Astrocyte (in vitro differentiated cells and primary cell): ENCODE measurements around the gene DNMT1. TPM values are rescaled to one million over a fixed set of nuclear protein-coding genes. Genes with fewer than 3 reads are reported as not detected.

Experiments
- DNase-seq: peaks from one replicate; pipeline ENCODE4 v3.0.0-alpha.2; 2010; ENCODE audit warnings: low read depth
- FAIRE-seq: peaks from 2 replicates; lab custom pipeline; 2011; peaks lifted over from hg19 to GRCh38; lab: Jason Lieb, UNC
- H2AFZ ChIP-seq: 2 replicates; pipeline ENCODE4 v1.6.0; 2012; ENCODE audit warnings: low read depth, low read length, inconsistent platforms
- H3K27ac ChIP-seq: 2 replicates; pipeline ENCODE4 v1.5.1; 2011; ENCODE audit warnings: low read depth, low read length, inconsistent platforms
- H3K27me3 ChIP-seq: 2 replicates; pipeline ENCODE4 v1.6.0; 2011; ENCODE audit warnings: low read length, inconsistent platforms; ENCODE audit not compliant: insufficient read depth
- H3K36me3 ChIP-seq: 2 replicates; pipeline ENCODE4 v1.5.1; 2011; ENCODE audit warnings: low read length, inconsistent platforms; ENCODE audit not compliant: insufficient read depth
- H3K4me1 ChIP-seq: 2 replicates; pipeline ENCODE4 v1.5.1; 2011; ENCODE audit warnings: low read length, inconsistent platforms; ENCODE audit not compliant: insufficient read depth
- H3K4me2 ChIP-seq: 2 replicates; pipeline ENCODE4 v1.6.0; 2012; ENCODE audit warnings: low read length, inconsistent platforms
- H3K4me3 ChIP-seq: 2 replicates; pipeline ENCODE4 v1.5.1; 2011; ENCODE audit warnings: low read depth, mild to moderate bottlenecking, low read length, inconsistent platforms; ENCODE audit not compliant: insufficient read depth
- H3K79me2 ChIP-seq: 2 replicates; pipeline ENCODE4 v1.6.0; 2012; ENCODE audit warnings: mild to moderate bottlenecking, low read length, inconsistent platforms; ENCODE audit not compliant: insufficient read depth
- H3K9ac ChIP-seq: 2 replicates; pipeline ENCODE4 v1.6.0; 2012; ENCODE audit warnings: mild to moderate bottlenecking, low read length, inconsistent platforms
- H3K9me3 ChIP-seq: 2 replicates; pipeline ENCODE4 v1.5.1; 2012; ENCODE audit warnings: low read depth, mild to moderate bottlenecking, low read length, inconsistent platforms; ENCODE audit not compliant: insufficient read depth
- H4K20me1 ChIP-seq: 2 replicates; pipeline ENCODE4 v1.6.0; 2012; ENCODE audit warnings: low read length, inconsistent platforms; ENCODE audit not compliant: insufficient read depth
- H3K27ac Mint-ChIP-seq: one replicate; pipeline ENCODE4 v1.8.0; 2021; ENCODE audit warnings: mild to moderate bottlenecking, mixed read lengths; ENCODE audit not compliant: unreplicated experiment
- H3K27me3 Mint-ChIP-seq: one replicate; pipeline ENCODE4 v1.8.0; 2021; ENCODE audit warnings: low read depth, mixed read lengths; ENCODE audit not compliant: unreplicated experiment
- H3K36me3 Mint-ChIP-seq: one replicate; pipeline ENCODE4 v1.8.0; 2021; ENCODE audit warnings: low read depth, mixed read lengths; ENCODE audit not compliant: unreplicated experiment
- H3K4me1 Mint-ChIP-seq: one replicate; pipeline ENCODE4 v1.8.0; 2021; ENCODE audit warnings: low read depth, mixed read lengths; ENCODE audit not compliant: unreplicated experiment
- H3K4me3 Mint-ChIP-seq: one replicate; pipeline ENCODE4 v1.8.0; 2021; ENCODE audit warnings: mild to moderate bottlenecking, moderate library complexity, mixed read lengths; ENCODE audit not compliant: unreplicated experiment
- H3K9me3 Mint-ChIP-seq: one replicate; pipeline ENCODE4 v1.8.0; 2021; ENCODE audit warnings: mild to moderate bottlenecking, mixed read lengths; ENCODE audit not compliant: unreplicated experiment
- EZH2 ChIP-seq: IDR thresholded peaks from 2 replicates; pipeline ENCODE4 v1.6.1; 2012; ENCODE audit warnings: mild to moderate bottlenecking, low read length, inconsistent platforms; ENCODE audit not compliant: insufficient read depth
- total RNA-seq: library from RNA; stranded (reverse); gene quantifications from 2 replicates; pipeline ENCODE4 v1.2.1, GENCODE V29; 2021
- TF ChIP-seq, protein P1 (sequence below): IDR thresholded peaks from 2 replicates; pipeline ENCODE4 v1.5.1; 2011; ENCODE audit warnings: low read depth, mild to moderate bottlenecking, inconsistent platforms, low read length, moderate library complexity; ENCODE audit not compliant: insufficient read depth

DNMT1 gene
- total RNA-seq, 1 donor from 2014 or later: 50.6 TPM

DNA sequence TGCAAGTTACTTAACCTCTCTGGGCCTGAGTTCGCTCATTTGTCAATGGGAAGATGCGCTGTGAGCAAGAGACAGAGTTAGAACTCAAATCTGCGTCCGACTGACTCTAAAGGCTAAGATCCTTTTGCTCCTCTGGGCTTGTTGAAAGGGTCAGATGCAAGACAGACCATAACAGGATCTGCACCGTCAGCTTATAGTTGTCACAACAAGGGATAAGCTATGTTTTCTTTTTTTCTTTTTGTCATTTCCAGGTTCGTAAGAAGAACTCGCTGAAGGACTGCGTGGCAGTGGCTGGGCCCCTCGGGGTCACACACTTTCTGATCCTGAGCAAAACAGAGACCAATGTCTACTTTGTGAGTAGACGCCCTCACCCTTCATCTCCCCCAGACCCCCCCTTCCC, 87.5 kb downstream of the DNMT1 start:
- H3K4me2 ChIP-seq: peak overlapping the region; percentile 98
- no peak for FAIRE-seq
- peaks cover 43% of the 10 kb centered on the region for H3K79me2 ChIP-seq
- H3K9me3 Mint-ChIP-seq: no peaks in the 10 kb centered on the region
- peaks cover 11% of the 10 kb centered on the region for H3K36me3 Mint-ChIP-seq
- TF ChIP-seq, protein P1, sequence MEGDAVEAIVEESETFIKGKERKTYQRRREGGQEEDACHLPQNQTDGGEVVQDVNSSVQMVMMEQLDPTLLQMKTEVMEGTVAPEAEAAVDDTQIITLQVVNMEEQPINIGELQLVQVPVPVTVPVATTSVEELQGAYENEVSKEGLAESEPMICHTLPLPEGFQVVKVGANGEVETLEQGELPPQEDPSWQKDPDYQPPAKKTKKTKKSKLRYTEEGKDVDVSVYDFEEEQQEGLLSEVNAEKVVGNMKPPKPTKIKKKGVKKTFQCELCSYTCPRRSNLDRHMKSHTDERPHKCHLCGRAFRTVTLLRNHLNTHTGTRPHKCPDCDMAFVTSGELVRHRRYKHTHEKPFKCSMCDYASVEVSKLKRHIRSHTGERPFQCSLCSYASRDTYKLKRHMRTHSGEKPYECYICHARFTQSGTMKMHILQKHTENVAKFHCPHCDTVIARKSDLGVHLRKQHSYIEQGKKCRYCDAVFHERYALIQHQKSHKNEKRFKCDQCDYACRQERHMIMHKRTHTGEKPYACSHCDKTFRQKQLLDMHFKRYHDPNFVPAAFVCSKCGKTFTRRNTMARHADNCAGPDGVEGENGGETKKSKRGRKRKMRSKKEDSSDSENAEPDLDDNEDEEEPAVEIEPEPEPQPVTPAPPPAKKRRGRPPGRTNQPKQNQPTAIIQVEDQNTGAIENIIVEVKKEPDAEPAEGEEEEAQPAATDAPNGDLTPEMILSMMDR: no peak
- no peak for TF ChIP-seq EZH2
- peaks cover 9% of the 10 kb centered on the region for H3K4me1 ChIP-seq
- DNase-seq: no peak
- peaks cover 9% of the 10 kb centered on the region for H3K4me1 Mint-ChIP-seq
- H3K27ac ChIP-seq: peak overlapping the region; percentile 78
- no peaks in the 10 kb centered on the region for H3K27me3 ChIP-seq
- no peak overlapping the region for H2AFZ ChIP-seq
- H3K36me3 ChIP-seq: peaks cover 13% of the 10 kb centered on the region
- peak overlapping the region; percentile 90 for H3K27ac Mint-ChIP-seq
- peak overlapping the region; percentile 80 for H3K4me3 ChIP-seq
- H3K9me3 ChIP-seq: no peaks in the 10 kb centered on the region
- H3K4me3 Mint-ChIP-seq: peak overlapping the region; percentile 95
- peaks cover 36% of the 10 kb centered on the region for H4K20me1 ChIP-seq
- no peaks in the 10 kb centered on the region for H3K27me3 Mint-ChIP-seq
- peak overlapping the region; percentile 88 for H3K9ac ChIP-seq

- Histone ChIP-seq H3K4me1 (peaks cover 9% of the 10 kb centered on the region), H3K4me2 (peak within 1 kb of the TSS; percentile 98), H3K9ac (peak within 1 kb of the TSS; percentile 88), H3K27ac (peak within 1 kb of the TSS; percentile 78), H3K79me2 (peaks cover 43% of the 10 kb centered on the region), H2AFZ (peak within 1 kb of the TSS; percentile 70), H3K27me3 (no peaks in the 10 kb centered on the region), H3K9me3 (no peaks in the 10 kb centered on the region), H3K36me3 (peaks cover 13% of the 10 kb centered on the region), H4K20me1 (peaks cover 29% of the 10 kb centered on the region), H3K4me3 (peak within 1 kb of the TSS; percentile 80)
- Mint-ChIP-seq H3K27ac (peak within 1 kb of the TSS; percentile 90), H3K4me3 (peak within 1 kb of the TSS; percentile 95), H3K36me3 (peaks cover 8% of the 10 kb centered on the region), H3K9me3 (no peaks in the 10 kb centered on the region), H3K27me3 (no peaks in the 10 kb centered on the region), H3K4me1 (peaks cover 9% of the 10 kb centered on the region)
- DNase-seq (peak; percentile 92), FAIRE-seq (no peak)
- TF ChIP-seq EZH2: no peak
- TF ChIP-seq, protein P1: no peak
Observed at GRCh38 chr19:10106100-10106936, 88.4 kb downstream of the DNMT1 start, which contains the start of gene PPAN. Gene PPAN (plus strand): TSS chr19:10106362. CDS start chr19:10106395, 33 bp downstream.
